Mesothelial cell of epicardium (in vitro differentiated cells): ENCODE measurements around the gene SOX13. TPM values are rescaled to one million over a fixed set of nuclear protein-coding genes. Genes with fewer than 3 reads are reported as not detected.

ENCODE experiments used
- DNase-seq, 2 experiments: peaks; one replicate each; pipeline ENCODE4 v3.0.0; 2021; ENCODE audit warnings: low spot score in 2 of 2; ENCODE audit not compliant: unreplicated experiment in 2 of 2
- H3K27ac Mint-ChIP-seq: 2 replicates; pipeline ENCODE4 v1.8.0; 2021; ENCODE audit warnings: mixed read lengths
- H3K27me3 Mint-ChIP-seq: 2 replicates; pipeline ENCODE4 v1.8.0; 2021; ENCODE audit warnings: low read depth, mixed read lengths
- H3K36me3 Mint-ChIP-seq: 2 replicates; pipeline ENCODE4 v1.8.0; 2021; ENCODE audit warnings: mixed read lengths
- H3K4me1 Mint-ChIP-seq: 2 replicates; pipeline ENCODE4 v1.8.0; 2021; ENCODE audit warnings: mixed read lengths
- H3K4me3 Mint-ChIP-seq: 2 replicates; pipeline ENCODE4 v1.8.0; 2021; ENCODE audit warnings: mild to moderate bottlenecking, moderate library complexity, mixed read lengths
- H3K9me3 Mint-ChIP-seq: 2 replicates; pipeline ENCODE4 v1.8.0; 2021; ENCODE audit warnings: mixed read lengths
- CTCF ChIP-seq: fragments of 200-600 bp; sonication (generic); IDR thresholded peaks from one replicate; pipeline ENCODE4 v1.5.0; 2021; ENCODE audit warnings: antibody characterized with exemption; ENCODE audit not compliant: unreplicated experiment
- total RNA-seq: library from RNA; stranded (reverse); gene quantifications from 3 replicates; pipeline ENCODE4 v1.2.1, GENCODE V29; 2021

SOX13 gene
- total RNA-seq, 1 donor from 2014 or later: 61.7 TPM

GRCh38 chr1:204084247-204084772, 11.4 kb downstream of the SOX13 start:
- Mint-ChIP-seq H3K36me3 (no peaks in the 10 kb centered on the region), H3K9me3 (no peaks in the 10 kb centered on the region), H3K4me3 (no peak overlapping the region), H3K4me1 (peaks cover 77% of the 10 kb centered on the region), H3K27me3 (no peaks in the 10 kb centered on the region), H3K27ac (peak overlapping the region; percentile 90)
- no peak for TF ChIP-seq CTCF
- no peak for DNase-seq

GRCh38 chr1:204085876-204086275, 13.0 kb downstream of the SOX13 start:
- DNase-seq: no peak
- no peak for TF ChIP-seq CTCF
- no peak overlapping the region for H3K4me3 Mint-ChIP-seq
- no peaks in the 10 kb centered on the region for H3K27me3 Mint-ChIP-seq
- peaks cover 71% of the 10 kb centered on the region for H3K4me1 Mint-ChIP-seq
- no peaks in the 10 kb centered on the region for H3K9me3 Mint-ChIP-seq
- H3K36me3 Mint-ChIP-seq: no peaks in the 10 kb centered on the region
- H3K27ac Mint-ChIP-seq: no peak overlapping the region

- no peaks in the 10 kb centered on the region for H3K9me3 Mint-ChIP-seq
- no peaks in the 10 kb centered on the region for H3K27me3 Mint-ChIP-seq
- H3K4me1 Mint-ChIP-seq: peaks cover 57% of the 10 kb centered on the region
- no peak overlapping the region for H3K27ac Mint-ChIP-seq
- H3K36me3 Mint-ChIP-seq: no peaks in the 10 kb centered on the region
- no peak for TF ChIP-seq CTCF
- H3K4me3 Mint-ChIP-seq: no peak overlapping the region
- DNase-seq: no peak
These were observed 14.4 kb downstream of the SOX13 start for GRCh38 chr1:204087181-204087892.

- peaks cover 53% of the 10 kb centered on the region for H3K4me1 Mint-ChIP-seq
- H3K27ac Mint-ChIP-seq: peak overlapping the region; percentile 85
- DNase-seq: no peak
- no peaks in the 10 kb centered on the region for H3K27me3 Mint-ChIP-seq
- no peak overlapping the region for H3K4me3 Mint-ChIP-seq
- no peaks in the 10 kb centered on the region for H3K36me3 Mint-ChIP-seq
- H3K9me3 Mint-ChIP-seq: no peaks in the 10 kb centered on the region
- TF ChIP-seq CTCF: no peak
These were observed 15.1 kb downstream of the SOX13 start for GRCh38 chr1:204087893-204088528.

GRCh38 chr1:204088596-204088995, 15.7 kb downstream of the SOX13 start:
- no peaks in the 10 kb centered on the region for H3K36me3 Mint-ChIP-seq
- no peak for DNase-seq
- TF ChIP-seq CTCF: no peak
- no peaks in the 10 kb centered on the region for H3K9me3 Mint-ChIP-seq
- H3K4me1 Mint-ChIP-seq: peaks cover 52% of the 10 kb centered on the region
- peak overlapping the region; percentile 85 for H3K27ac Mint-ChIP-seq
- no peak overlapping the region for H3K4me3 Mint-ChIP-seq
- H3K27me3 Mint-ChIP-seq: no peaks in the 10 kb centered on the region
